ENCODE measurements around the gene RAX2. TPM values are rescaled to one million over a fixed set of nuclear protein-coding genes. Genes with fewer than 3 reads are reported as not detected.
A peak's percentile ranks its signal among the peaks of the same experiment; 100 is the strongest.
"Not testable (repeated sequence)": the region's sequence is repeated elsewhere in the genome, so short reads cannot be mapped to it uniquely, and the experiment has no call there.

The RAX2 gene
- total and polyA plus RNA-seq, 9 of the 15 experiments (the other 6 are each of a cell fraction or from before 2014, with no cell fraction given), result not detected

GRCh38 chr19:3766520-3766919 is 5.5 kb downstream of the RAX2 start:
- no TSS peak for BruUV-seq (replicated peaks)
- CTCF ChIA-PET (ENCODE audit: low intra/inter-chr PET ratio), result no interaction called here
- 78% methylated on average over 6 of the region's 7 CpGs for WGBS (ENCODE audit: insufficient coverage, low coverage, missing lambda C conversion rate)
- ATAC-seq (no peak), DNase-seq (ENCODE audit: extremely low read depth in 1 of 4, low spot score in 3 of 4) (no peak), FAIRE-seq (no peak)
- H3K27me3 ChIP-seq (ENCODE audit: control insufficient read depth in 2 of 2, insufficient read depth in 2 of 2, low read length in 2 of 2), result no peaks in the 10 kb centered on the region
- peaks cover 28% of the 10 kb centered on the region; the same call in 2 of the 3 replicates for H3K36me3 ChIP-seq (ENCODE audit: control insufficient read depth, insufficient read depth, low read length)
- in situ Hi-C loops (cut with MboI), result no loop called here
- H3K4me1 ChIP-seq (replicated peaks in 1 of 2; ENCODE audit: control insufficient read depth in 2 of 2, insufficient read depth in 2 of 2, low read length in 2 of 2), result peaks cover 3 to 43% of the 10 kb centered on the region in 2 experiments; a peak in 2 of 5 replicates
- H3K27ac ChIP-seq (ENCODE audit: extremely low read depth, low read depth, low read length), result no peak overlapping the region
- peaks cover 6% of the 10 kb centered on the region for H3K79me2 ChIP-seq (ENCODE audit: control insufficient read depth, insufficient read depth, low read length)
- no peaks in the 10 kb centered on the region for H4K20me1 ChIP-seq (replicated peaks; ENCODE audit: control insufficient read depth, insufficient read depth, low read length)
- H3K4me2 ChIP-seq (ENCODE audit: insufficient read depth, low read length), result no peak overlapping the region
- no peaks in the 10 kb centered on the region for H3K9me3 ChIP-seq (replicated peaks; ENCODE audit: control insufficient read depth, insufficient read depth, low read depth, low read length)
- H2AFZ ChIP-seq (ENCODE audit: low read depth, low read length), result no peak overlapping the region
- POLR2A ChIA-PET, result no interaction called here
- no peak for TF ChIP-seq SIN3B (IDR thresholded peaks at IDR 0.05; ENCODE audit: low read depth)
- no peak for TF ChIP-seq MXI1 (IDR thresholded peaks at IDR 0.05; ENCODE audit: low read depth, low read length)
- TF ChIP-seq BCOR (IDR thresholded peaks at IDR 0.05), result 0 out of 2 replicates have a peak, but pooled peaks have one; percentile 16
- TF ChIP-seq HDAC6 (IDR thresholded peaks at IDR 0.05; ENCODE audit: low read depth, low read length), result no peak
- TF ChIP-seq, protein P1, sequence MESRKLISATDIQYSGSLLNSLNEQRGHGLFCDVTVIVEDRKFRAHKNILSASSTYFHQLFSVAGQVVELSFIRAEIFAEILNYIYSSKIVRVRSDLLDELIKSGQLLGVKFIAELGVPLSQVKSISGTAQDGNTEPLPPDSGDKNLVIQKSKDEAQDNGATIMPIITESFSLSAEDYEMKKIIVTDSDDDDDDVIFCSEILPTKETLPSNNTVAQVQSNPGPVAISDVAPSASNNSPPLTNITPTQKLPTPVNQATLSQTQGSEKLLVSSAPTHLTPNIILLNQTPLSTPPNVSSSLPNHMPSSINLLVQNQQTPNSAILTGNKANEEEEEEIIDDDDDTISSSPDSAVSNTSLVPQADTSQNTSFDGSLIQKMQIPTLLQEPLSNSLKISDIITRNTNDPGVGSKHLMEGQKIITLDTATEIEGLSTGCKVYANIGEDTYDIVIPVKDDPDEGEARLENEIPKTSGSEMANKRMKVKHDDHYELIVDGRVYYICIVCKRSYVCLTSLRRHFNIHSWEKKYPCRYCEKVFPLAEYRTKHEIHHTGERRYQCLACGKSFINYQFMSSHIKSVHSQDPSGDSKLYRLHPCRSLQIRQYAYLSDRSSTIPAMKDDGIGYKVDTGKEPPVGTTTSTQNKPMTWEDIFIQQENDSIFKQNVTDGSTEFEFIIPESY (CRISPR knock-in tag; IDR thresholded peaks at IDR 0.05), result 0 out of 2 replicates have a peak, but pooled peaks have one; percentile 9
- no peak overlapping the region for H3K9ac ChIP-seq (ENCODE audit: insufficient read depth in 1 of 2, low read depth in 2 of 2, low read length in 2 of 2)
- intact Hi-C loops (cut with micrococcal nuclease), result no loop called here
- H3K4me3 ChIP-seq, result no peak overlapping the region
- H3K9me1 ChIP-seq (ENCODE audit: control insufficient read depth, insufficient read depth, low read length), result no peaks in the 10 kb centered on the region

- CTCF ChIA-PET (ENCODE audit: low intra/inter-chr PET ratio); FAIRE-seq; DNase-seq (ENCODE audit: extremely low read depth in 1 of 4, low spot score in 3 of 4); BruUV-seq (replicated peaks); H3K4me3 ChIP-seq; H4K20me1 ChIP-seq (replicated peaks; ENCODE audit: control insufficient read depth, insufficient read depth, low read length); ATAC-seq; in situ Hi-C loops (cut with MboI); H3K27ac ChIP-seq (ENCODE audit: extremely low read depth, low read depth, low read length); H3K4me2 ChIP-seq (ENCODE audit: insufficient read depth, low read length); H3K9ac ChIP-seq (ENCODE audit: insufficient read depth in 1 of 2, low read depth in 2 of 2, low read length in 2 of 2); H3K9me1 ChIP-seq (ENCODE audit: control insufficient read depth, insufficient read depth, low read length); H3K27me3 ChIP-seq (ENCODE audit: control insufficient read depth in 2 of 2, insufficient read depth in 2 of 2, low read length in 2 of 2); intact Hi-C loops (cut with micrococcal nuclease); H3K9me3 ChIP-seq (replicated peaks; ENCODE audit: control insufficient read depth, insufficient read depth, low read depth, low read length); H2AFZ ChIP-seq (ENCODE audit: low read depth, low read length): not testable (repeated sequence)
- H3K36me3 ChIP-seq (ENCODE audit: control insufficient read depth, insufficient read depth, low read length), result peaks cover 28% of the 10 kb centered on the region; the same call in 2 of the 3 replicates
- WGBS (ENCODE audit: insufficient coverage, low coverage, missing lambda C conversion rate), result 93% methylated on average over 4 of the region's 5 CpGs
- POLR2A ChIA-PET, result interaction anchor here (0.6 kb wide), 1 partner anchor 1502 kb away, joined by 3 read pairs; no protein-coding TSS in a partner anchor
- H3K4me1 ChIP-seq (replicated peaks in 1 of 2; ENCODE audit: control insufficient read depth in 2 of 2, insufficient read depth in 2 of 2, low read length in 2 of 2), result peaks cover 7 to 44% of the 10 kb centered on the region in 2 experiments; a peak in 4 of 5 replicates
- H3K79me2 ChIP-seq (ENCODE audit: control insufficient read depth, insufficient read depth, low read length), result peaks cover 13% of the 10 kb centered on the region
Measured at GRCh38 chr19:3765757-3766156, 6.3 kb downstream of the RAX2 start.

Data from K562 (cell line).